HG03175 (cell line): Measurements from ENCODE around the gene C16orf86.
A peak's percentile ranks its signal among the peaks of the same experiment; 100 is the strongest.

Experiments
- ATAC-seq: cut with Tn5 transposase; IDR thresholded peaks from one replicate; pipeline ENCODE4 v1.9.1; 2021; ENCODE audit warnings: mild to moderate bottlenecking, moderate library complexity; ENCODE audit not compliant: unreplicated experiment

The C16orf86 gene

DNA sequence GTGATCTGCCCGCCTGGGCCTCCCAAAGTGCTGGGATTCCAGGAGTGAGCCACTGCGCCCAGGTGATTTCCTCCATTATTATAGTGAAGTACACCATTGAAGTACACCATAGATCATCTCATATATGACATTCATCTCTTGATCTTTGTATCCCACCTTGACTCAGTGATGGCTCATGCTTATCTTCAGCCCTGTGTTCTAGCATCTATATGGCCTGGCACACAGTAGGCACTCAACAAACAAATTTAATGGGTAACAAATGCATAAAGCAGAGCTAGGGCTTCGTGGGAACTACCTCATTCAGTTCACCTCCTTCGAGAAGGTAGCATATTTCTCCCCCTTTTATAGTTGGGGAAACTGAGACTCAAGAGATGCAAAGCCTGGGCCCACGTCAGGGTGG lies 1.0 kb upstream of the C16orf86 start:
- no peak for ATAC-seq

DNA sequence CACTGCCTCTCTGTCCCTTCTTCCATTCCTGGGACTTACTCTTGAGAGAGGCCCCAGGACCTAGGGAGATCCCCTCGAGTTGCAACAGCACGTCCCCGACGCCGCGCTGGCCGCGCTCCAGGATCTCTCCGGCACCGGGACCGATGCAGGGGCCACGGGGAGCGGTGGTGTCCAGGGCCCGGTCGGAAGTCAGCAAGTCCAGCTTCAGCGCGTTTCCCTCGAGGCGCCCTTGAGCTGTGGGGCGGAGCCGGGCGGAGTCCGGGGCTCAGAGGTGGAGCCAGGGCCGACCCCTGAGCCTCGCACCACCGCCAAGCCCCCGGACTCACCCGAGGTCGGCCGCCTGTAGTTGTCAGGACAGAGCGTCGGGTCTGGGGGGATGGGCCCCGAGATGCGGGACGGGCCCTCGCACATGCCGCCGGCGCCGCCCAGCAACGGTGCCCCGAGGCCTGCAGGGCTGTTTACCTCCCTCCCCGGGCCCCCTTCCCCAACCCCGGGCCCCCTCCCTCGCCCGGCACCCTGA lies 522 bp upstream of the C16orf86 start:
- ATAC-seq = no peak

DNA sequence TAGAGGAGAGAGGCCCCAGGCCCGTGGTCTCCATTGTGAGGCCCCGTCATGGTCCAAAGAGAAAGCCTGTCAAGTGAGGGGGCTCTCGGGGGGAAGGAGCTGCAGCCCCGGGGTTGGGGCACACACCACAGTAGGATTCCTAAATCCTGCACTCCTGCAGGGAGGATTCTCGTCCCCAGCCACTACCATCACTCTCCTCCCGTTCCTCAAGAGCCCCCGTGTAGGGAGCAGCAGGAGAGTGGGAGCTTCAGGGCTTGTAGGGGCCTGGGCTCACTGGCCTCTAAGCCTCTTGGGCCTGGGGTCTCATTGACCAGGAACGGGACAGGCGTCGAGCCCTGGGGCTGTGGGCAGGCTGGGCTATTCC lies 821 bp downstream of the C16orf86 start:
- ATAC-seq = no peak

GRCh38 chr16:67667817-67668494 lies 1.3 kb downstream of the C16orf86 start:
- peak; percentile 76 for ATAC-seq

DNA sequence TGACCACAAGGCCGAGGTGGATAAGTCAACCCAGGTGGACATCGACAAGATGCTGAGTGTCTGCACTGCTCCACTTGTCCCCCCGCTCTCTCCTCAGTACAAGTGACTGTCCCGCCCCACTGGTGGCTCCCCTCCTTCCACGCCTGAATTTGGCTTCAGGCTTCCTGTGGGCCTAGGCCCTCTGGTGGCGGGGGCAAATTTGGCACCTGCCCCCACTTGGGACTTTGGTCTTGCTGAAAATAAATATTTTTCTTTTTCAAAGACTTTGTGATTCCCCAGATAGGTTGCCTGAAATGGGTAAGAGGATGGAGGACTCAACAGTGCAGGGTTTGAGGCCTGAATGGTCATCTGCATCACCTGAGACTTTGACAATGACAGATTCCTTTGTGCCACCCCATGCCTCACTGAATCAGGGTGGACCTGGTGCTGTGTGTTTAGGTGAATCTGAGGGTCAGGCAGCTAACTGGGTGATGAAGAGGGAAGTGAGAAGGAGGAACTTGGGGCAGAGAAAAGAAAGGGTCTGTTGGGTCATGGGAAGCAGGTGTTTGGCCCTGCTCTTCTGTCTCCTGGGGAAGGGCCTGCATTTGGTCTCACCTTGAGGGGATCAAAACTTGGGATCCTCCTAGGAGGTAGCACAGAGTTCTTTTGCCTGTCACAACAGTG lies 2.0 kb downstream of the C16orf86 start:
- ATAC-seq = no peak

- ATAC-seq = no peak
These were observed 3.0 kb downstream of the C16orf86 start for GRCh38 chr16:67669499-67670101.

- no peak for ATAC-seq
These were observed 5.7 kb downstream of the C16orf86 start for GRCh38 chr16:67672306-67672705.

DNA sequence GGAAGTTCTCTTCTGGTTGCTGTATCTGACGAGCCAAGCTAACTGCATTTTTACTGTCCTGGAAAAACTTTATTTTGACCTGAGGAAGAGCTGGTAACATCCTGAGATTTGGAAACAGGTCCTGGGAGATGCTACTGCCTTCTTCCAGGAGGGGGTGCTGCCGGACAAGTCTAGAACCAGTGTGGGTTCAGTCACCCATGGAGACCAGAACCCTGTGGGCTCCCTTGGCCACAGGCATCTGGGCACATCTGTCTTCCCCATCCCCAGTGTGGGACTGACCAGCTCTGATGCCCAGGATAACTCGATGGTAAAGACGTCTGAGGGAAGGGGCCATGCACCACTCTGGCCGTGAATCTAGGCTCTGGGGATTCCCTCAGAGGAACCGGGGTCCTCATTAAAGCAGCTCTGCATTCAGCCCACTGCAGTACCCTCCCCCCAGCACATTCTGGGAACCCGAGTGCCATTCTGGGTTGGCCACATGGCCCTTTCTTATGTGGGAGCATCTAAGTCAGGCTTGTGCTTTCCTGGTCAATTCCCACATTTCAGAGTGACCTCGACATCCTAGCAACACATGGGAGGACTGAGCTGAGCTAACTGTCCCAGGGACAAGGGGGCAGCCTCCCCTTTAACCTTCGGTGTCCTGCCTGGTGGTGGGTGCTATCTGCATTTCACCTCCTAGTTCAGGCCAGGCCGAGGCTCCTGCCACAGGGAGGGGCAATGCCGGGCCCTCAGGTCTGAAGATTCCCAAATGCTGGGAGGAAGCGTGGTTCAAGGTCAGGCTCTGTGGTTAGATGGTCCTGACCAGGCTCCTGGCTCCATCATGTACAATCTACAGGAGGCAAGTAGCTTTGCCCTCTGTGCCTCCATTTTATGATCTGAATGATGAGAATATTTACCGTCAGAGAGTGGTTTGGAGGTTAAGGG lies 6.4 kb downstream of the C16orf86 start:
- no peak for ATAC-seq

GRCh38 chr16:67673712-67674580 lies 7.3 kb downstream of the C16orf86 start:
- no peak for ATAC-seq

- ATAC-seq = no peak
These were observed 8.4 kb downstream of the C16orf86 start for GRCh38 chr16:67674851-67675578.

DNA sequence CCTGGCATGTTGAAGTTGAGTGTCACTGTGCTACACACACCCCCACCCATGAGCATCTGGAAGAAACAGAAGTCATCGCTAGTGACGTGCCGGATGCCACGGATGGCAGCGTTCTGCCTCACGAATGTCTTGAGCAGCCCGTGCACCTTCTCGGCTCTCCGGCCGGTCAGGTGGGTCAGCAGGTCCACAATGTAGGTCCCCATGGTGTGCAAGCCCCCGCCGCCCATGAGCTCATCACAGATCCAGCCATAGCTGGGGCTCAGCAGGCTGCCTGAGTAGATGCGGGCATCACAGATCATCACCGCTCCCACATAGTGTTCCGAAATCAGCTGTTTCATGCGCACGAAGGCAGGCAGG lies 8.9 kb downstream of the C16orf86 start:
- no peak for ATAC-seq

DNA sequence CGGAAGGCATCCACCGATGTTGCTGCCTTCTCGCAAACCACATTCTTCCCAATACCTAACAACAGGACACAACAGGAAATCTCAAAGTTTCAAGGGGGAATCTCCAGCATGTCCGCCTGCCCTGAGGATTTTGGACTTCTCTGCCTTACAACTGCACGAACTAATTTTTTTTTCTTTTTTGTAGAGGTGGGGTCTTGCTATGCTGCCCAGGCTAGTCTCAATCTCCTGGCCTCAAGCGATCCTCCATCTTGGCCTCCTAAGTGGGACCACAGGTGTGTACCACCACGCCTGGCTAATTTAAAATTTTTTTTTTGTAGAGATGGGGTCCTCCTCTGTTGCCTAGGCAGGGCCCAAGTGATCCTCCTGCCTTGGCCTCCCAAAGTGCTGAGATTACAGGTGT lies 9.4 kb downstream of the C16orf86 start:
- no peak for ATAC-seq

DNA sequence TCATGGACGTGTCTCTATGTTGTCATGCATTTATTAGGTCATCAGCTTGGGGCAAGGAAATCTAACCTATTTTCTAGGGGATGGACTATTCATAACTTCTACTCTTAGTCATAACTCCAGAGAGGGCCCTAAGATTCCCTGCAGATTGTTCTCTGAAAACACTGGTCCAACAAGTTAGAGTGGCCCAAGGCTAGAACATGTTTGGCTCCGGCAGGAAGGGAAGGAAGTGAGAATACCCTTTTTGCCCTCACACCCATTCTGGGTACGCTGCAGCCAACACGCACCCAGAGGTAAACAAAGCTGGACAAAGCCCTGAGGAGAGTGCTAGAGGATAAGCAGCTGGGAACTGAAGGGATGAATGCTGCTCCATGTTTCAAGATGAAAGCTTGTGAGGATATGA lies 9.9 kb downstream of the C16orf86 start:
- no peak for ATAC-seq

GRCh38 chr16:67676939-67677338 lies 10.3 kb downstream of the C16orf86 start:
- no peak for ATAC-seq

- ATAC-seq = no peak
These were observed 11.1 kb downstream of the C16orf86 start for GRCh38 chr16:67677712-67678111.

GRCh38 chr16:67678354-67679023 lies 11.9 kb downstream of the C16orf86 start:
- ATAC-seq = no peak

DNA sequence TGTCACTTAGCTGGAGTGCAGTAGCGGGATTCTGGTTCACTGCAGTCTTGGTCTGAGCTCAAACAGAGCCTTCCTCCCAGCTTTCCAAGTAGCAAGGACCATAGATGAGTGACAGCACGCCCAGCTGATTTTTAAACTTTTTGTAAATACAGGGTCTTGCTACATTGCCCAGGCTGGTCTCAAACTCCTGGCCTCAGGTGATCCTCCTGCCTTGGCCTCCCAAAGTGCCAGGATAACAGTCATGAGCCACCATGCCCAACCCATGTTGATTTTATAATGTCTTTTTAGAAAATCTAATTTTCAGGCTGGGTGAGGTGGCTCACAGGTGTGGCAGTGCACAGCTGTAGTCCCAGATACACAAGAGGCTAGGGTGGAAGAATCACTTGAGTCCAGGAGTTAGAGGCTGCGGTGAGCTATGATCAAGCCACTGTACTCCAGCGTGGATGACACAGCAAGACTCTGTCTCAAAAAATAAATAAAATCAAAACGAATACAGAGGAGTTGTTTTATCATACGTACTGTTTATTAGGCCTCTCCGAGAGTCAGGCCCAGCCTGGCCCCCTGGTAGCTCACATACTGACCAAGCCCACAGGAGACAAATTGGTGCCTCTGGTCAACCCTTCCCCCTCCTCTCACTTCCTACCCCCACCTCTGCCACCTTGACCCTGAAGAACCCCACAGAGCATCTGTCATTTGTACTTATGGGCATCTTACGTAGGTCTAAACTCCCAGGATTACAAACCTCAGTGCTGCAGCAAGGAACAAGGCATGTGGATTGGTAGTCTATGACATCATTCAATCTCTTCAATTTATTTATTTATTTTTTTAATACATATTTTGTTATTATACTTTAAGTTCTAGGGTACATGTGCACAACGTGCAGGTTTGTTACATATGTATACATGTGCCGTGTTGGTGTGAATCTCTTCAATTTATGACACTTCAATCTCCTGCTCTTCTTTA lies 13.6 kb downstream of the C16orf86 start:
- ATAC-seq = no peak

DNA sequence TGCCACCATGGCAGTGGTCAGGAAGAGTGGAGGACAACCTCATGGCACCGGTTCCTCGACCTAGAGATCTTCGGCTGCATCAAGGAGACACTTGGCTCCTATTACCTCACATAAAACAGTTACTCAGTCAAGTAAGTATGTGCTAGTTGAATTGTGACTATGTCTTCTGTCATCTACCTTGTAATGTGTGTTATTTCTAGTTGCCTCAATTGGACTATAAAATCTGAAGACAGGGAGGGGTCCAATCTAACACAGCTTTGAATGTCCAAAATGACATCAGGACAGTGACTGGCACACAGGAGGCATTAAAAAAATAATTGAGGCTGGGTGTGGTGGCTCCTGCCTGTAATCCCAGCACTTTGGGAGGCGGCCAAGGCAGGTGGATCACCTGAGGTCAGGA lies 17.2 kb downstream of the C16orf86 start:
- ATAC-seq = no peak
